ENCODE results near the gene DNPH1. TPM values are rescaled to one million over a fixed set of nuclear protein-coding genes. Genes with fewer than 3 reads are reported as not detected.

DNPH1 gene
- total RNA-seq, 8 experiments from 2014 or later, result 15.3 to 73.6 (median 33.9) TPM

DNA sequence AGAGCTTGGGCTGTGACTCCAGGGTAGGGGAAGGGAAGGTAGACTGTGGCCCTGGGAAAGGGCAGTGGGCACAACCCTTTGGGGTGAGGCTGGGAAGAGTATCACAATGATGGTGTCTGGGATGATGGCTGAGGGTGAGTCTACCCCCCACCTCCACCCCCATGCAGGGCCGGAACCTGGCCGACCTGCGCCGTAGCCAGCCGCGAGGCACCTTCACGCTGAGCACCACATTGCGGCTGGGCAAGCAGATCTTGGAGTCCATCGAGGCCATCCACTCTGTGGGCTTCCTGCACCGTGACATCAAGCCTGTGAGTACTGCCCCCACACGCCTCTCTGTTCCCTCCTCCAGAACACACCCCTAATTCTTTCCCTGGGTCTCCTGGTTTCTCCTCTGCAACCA lies 24.1 kb upstream of the DNPH1 start:
- no peak overlapping the region for H3K27ac ChIP-seq
- ATAC-seq (replicated peaks in 6 of 8), result no peak
- WGBS, 10 experiments, result 92 to 100% (median 94%) methylated on average over 2 to 3 of the region's 11 CpGs; no CpG with 5 or more reads in 7 of the 10 experiments
- in situ Hi-C loops (cut with MboI; ENCODE audit: low pct_unique_long_range_greater_than_20kb in 2 of 9, low sequenced_read_pairs in 9 of 9, unreplicated experiment in 9 of 9), result loop anchor here in 2 of 9 experiments (25.0 kb wide), 2 partner anchors 184 to 259 kb away; partner anchors contain the start of genes ABCC10 (in 1 of the 2), LRRC73 (in 1 of the 2), POLR1C (in 1 of the 2) and YIPF3 (in 1 of the 2)
- H3K4me3 ChIP-seq, result no peak overlapping the region
- H3K4me1 ChIP-seq (replicated peaks in 1 of 2), result peaks cover 7 to 14% of the 10 kb centered on the region in 2 donors

DNA sequence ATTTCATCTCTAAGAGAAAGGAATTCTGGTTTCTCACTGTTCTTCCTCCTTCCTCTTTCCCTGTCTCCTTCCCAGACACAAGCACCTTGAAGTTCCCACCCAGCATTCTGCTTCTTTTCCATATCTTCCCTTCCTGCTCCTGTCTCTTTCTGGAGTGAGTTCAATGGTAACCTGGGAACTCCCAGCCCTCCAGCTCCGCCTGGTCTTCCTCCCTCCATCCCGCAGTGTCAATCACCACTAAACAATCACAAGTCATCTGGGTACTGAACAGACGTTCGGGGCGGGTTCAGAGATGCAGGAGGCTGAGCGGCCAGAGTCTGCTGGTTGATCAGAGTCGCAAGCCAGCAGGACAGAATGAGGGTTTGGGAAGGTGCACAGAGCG lies 21.7 kb upstream of the DNPH1 start:
- H3K27ac ChIP-seq, result no peak overlapping the region
- in situ Hi-C loops (cut with MboI; ENCODE audit: low pct_unique_long_range_greater_than_20kb in 2 of 9, low sequenced_read_pairs in 9 of 9, unreplicated experiment in 9 of 9), result loop anchor here in 2 of 9 experiments (25.0 kb wide), 2 partner anchors 186 to 261 kb away; partner anchors contain the start of genes ABCC10 (in 1 of the 2), LRRC73 (in 1 of the 2), POLR1C (in 1 of the 2) and YIPF3 (in 1 of the 2)
- H3K4me1 ChIP-seq (replicated peaks in 1 of 2), result peaks cover 19 to 25% of the 10 kb centered on the region in 2 donors
- peak in 3 of 8 experiments; percentile 9 to 33 (median 28) for ATAC-seq (replicated peaks in 6 of 8)
- 0 to 100% (median 9%) methylated on average over 1 to 8 of the region's 8 CpGs; no CpG with 5 or more reads in 4 of the 10 experiments for WGBS, 10 experiments
- H3K4me3 ChIP-seq, result no peak overlapping the region

DNA sequence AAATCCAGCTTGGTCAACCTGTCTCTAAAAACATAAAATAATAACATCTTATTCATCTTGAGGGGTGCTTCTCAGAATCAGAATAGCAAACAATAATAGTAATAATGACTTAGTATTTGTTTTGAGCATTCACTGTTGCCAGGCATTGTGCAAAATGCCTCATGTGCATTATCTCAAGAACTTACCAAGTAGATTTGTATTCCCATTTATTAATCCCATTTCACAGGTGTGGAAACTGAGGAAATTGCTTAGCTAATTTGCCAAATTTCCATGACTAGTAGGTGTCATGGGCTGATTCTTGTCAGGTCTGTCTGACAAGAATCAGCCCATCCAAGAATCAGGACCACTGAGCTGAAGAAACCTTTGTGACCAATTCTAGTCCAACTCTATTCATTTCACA lies 19.5 kb upstream of the DNPH1 start:
- H3K4me3 ChIP-seq, result no peak overlapping the region
- ATAC-seq (replicated peaks in 6 of 8), result no peak
- no peak overlapping the region for H3K27ac ChIP-seq
- in situ Hi-C loops (cut with MboI; ENCODE audit: low pct_unique_long_range_greater_than_20kb in 2 of 9, low sequenced_read_pairs in 9 of 9, unreplicated experiment in 9 of 9), result no loop called here
- peaks cover 26 to 32% of the 10 kb centered on the region in 2 donors for H3K4me1 ChIP-seq (replicated peaks in 1 of 2)

DNA sequence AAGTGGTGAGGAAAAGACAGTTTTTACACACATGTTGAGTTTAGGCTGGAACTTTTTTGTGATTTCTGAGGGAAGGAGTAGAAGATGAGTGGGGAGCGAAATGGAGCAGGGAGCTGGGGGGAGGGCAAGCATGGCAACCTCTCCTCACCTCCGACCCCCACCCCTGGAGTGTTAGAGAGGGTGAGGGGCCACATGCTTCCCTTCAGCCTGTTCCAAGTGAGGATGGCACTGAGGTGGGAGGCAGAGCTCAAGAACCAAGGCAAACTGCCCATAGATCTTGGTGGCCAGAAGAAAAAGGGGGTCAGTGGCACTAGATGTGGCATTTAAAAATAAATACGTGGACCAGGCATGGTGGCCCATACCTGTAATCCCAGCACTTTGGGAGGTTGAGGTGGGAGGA lies 18.8 kb upstream of the DNPH1 start:
- ATAC-seq (replicated peaks in 6 of 8), result no peak
- in situ Hi-C loops (cut with MboI; ENCODE audit: low pct_unique_long_range_greater_than_20kb in 2 of 9, low sequenced_read_pairs in 9 of 9, unreplicated experiment in 9 of 9), result no loop called here
- Histone ChIP-seq H3K27ac (no peak overlapping the region), H3K4me3 (peak overlapping the region in 1 of 5 donors; percentile 45), H3K4me1 (replicated peaks in 1 of 2) (peaks cover 26 to 32% of the 10 kb centered on the region in 2 donors)
- 67 to 100% (median 80%) methylated on average over 1 to 3 of the region's 3 CpGs; no CpG with 5 or more reads in 5 of the 10 experiments for WGBS, 10 experiments

GRCh38 chr6:43247114-43247999 lies 18.1 kb upstream of the DNPH1 start:
- peak overlapping the region; percentile 43 to 88 for H3K27ac ChIP-seq
- WGBS, 10 experiments, result 0 to 5% (median 1%) methylated on average over 4 to 25 of the region's 46 CpGs; no CpG with 5 or more reads in 5 of the 10 experiments

GRCh38 chr6:43246301-43247113 lies 17.2 kb upstream of the DNPH1 start:
- peaks cover 23 to 27% of the 10 kb centered on the region in 2 donors for H3K4me1 ChIP-seq (replicated peaks in 1 of 2)
- H3K4me3 ChIP-seq, result peak overlapping the region; percentile 39 to 52 (median 45)
- peak; percentile 68 to 83 (median 79) for ATAC-seq (replicated peaks in 6 of 8)
- H3K27ac ChIP-seq, result peak overlapping the region; percentile 43 to 88
- in situ Hi-C loops (cut with MboI; ENCODE audit: low pct_unique_long_range_greater_than_20kb in 2 of 9, low sequenced_read_pairs in 9 of 9, unreplicated experiment in 9 of 9), result no loop called here
- 0 to 33% (median 29%) methylated on average over 1 to 14 of the region's 27 CpGs; no CpG with 5 or more reads in 5 of the 10 experiments for WGBS, 10 experiments

More at GRCh38 chr6:43247114-43247999, 18.1 kb upstream of the DNPH1 start:
- peaks cover 26 to 32% of the 10 kb centered on the region in 2 donors for H3K4me1 ChIP-seq (replicated peaks in 1 of 2)
- peak overlapping the region; percentile 39 to 52 (median 45) for H3K4me3 ChIP-seq
- ATAC-seq (replicated peaks in 6 of 8), result peak; percentile 72 to 95 (median 83)
- in situ Hi-C loops (cut with MboI; ENCODE audit: low pct_unique_long_range_greater_than_20kb in 2 of 9, low sequenced_read_pairs in 9 of 9, unreplicated experiment in 9 of 9), result no loop called here

DNA sequence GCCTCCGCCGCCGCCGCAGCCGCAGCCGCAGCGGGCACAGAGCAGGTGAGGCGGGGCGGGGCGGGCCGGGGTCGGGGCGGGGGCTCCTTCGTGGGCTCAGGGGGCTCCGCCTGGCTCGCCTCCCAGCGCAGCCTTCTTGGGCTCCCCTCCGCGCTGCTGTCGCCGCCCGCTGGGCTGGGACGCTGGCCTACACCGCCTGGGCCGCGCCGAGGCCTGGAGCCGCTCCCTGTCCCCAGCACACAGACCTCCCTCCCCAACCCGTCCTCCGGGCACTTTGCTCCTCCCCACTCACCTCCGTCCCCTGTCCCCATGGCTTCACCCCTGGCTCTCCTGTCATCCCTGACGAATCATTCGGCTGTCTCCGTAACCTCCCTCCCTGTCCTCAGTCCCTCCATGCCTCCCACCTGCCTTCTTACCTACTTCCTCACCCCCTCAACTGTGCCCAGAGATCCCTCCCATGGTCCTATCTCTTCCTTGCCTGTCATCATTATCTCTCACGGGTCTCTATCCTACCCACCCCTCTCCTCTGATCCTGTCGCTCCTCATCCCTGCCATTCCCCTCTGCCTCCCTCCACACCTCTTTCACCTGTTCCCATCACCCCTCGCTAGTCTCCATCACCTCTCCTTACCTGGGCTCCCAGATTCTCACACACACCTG lies 14.5 kb upstream of the DNPH1 start:
- 0 to 52% (median 43%) methylated on average over 1 to 3 of the region's 37 CpGs; no CpG with 5 or more reads in 4 of the 10 experiments for WGBS, 10 experiments
- peak in 5 of 8 experiments; percentile 5 to 21 (median 18) for ATAC-seq (replicated peaks in 6 of 8)
- peak overlapping the region; percentile 52 to 97 (median 59) for H3K4me3 ChIP-seq
- peaks cover 18 to 19% of the 10 kb centered on the region in 2 donors for H3K4me1 ChIP-seq (replicated peaks in 1 of 2)
- in situ Hi-C loops (cut with MboI; ENCODE audit: low pct_unique_long_range_greater_than_20kb in 2 of 9, low sequenced_read_pairs in 9 of 9, unreplicated experiment in 9 of 9), result no loop called here
- peak overlapping the region; percentile 19 to 84 for H3K27ac ChIP-seq

GRCh38 chr6:43242908-43243663 lies 13.8 kb upstream of the DNPH1 start, which contains the start of gene TTBK1:
Gene TTBK1 (plus strand): TSS chr6:43243481. CDS start chr6:43246661, 3,180 bp downstream.
- 3 to 52% (median 40%) methylated on average over 2 to 8 of the region's 47 CpGs; no CpG with 5 or more reads in 1 of the 10 experiments for WGBS, 10 experiments

DNA sequence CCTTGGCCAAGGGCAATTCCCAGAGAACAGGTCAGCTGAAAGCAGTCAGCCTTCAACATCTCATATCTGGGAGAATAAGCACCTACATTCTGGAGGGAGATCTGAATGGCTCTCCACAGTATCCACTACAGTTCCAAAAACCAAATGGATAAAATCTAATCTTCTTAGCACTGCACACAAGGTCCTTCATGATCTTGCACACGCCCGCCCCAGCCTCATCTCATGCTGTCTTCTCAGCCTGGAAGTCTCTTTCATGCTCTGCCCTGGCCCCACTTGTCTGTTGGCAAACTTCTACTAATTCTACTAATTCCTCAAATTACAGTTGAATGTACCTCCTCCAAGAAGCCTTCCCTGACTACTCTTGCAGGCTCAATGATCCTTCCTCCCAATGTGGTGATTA lies 12.2 kb upstream of the DNPH1 start:
- Histone ChIP-seq H3K4me1 (replicated peaks in 1 of 2) (peaks cover 11% of the 10 kb centered on the region in 2 donors), H3K4me3 (no peak overlapping the region), H3K27ac (no peak overlapping the region)
- WGBS, 10 experiments, result 42 to 80% (median 80%) methylated on average over 1 to 2 of the region's 2 CpGs; no CpG with 5 or more reads in 4 of the 10 experiments
- in situ Hi-C loops (cut with MboI; ENCODE audit: low pct_unique_long_range_greater_than_20kb in 2 of 9, low sequenced_read_pairs in 9 of 9, unreplicated experiment in 9 of 9), result no loop called here
- ATAC-seq (replicated peaks in 6 of 8), result no peak

More at GRCh38 chr6:43242908-43243663, 13.8 kb upstream of the DNPH1 start, which contains the start of gene TTBK1:
- Histone ChIP-seq H3K27ac (peak within 1 kb of the TSS; percentile 19 to 84), H3K4me3 (peak within 1 kb of the TSS; percentile 52 to 97 (median 59)), H3K4me1 (replicated peaks in 1 of 2) (peaks cover 18% of the 10 kb centered on the region in 2 donors)
- ATAC-seq (replicated peaks in 6 of 8), result peak in 5 of 8 experiments; percentile 33 to 52 (median 42)
- in situ Hi-C loops (cut with MboI; ENCODE audit: low pct_unique_long_range_greater_than_20kb in 2 of 9, low sequenced_read_pairs in 9 of 9, unreplicated experiment in 9 of 9), result no loop called here

GRCh38 chr6:43240950-43241349 lies 11.7 kb upstream of the DNPH1 start:
- 60 to 100% (median 83%) methylated on average over 1 of the region's 1 CpG; no CpG with 5 or more reads in 6 of the 10 experiments for WGBS, 10 experiments
- Histone ChIP-seq H3K27ac (no peak overlapping the region), H3K4me1 (replicated peaks in 1 of 2) (peaks cover 7% of the 10 kb centered on the region in 2 donors), H3K4me3 (no peak overlapping the region)
- in situ Hi-C loops (cut with MboI; ENCODE audit: low pct_unique_long_range_greater_than_20kb in 2 of 9, low sequenced_read_pairs in 9 of 9, unreplicated experiment in 9 of 9), result no loop called here
- no peak for ATAC-seq (replicated peaks in 6 of 8)

GRCh38 chr6:43239054-43239453 lies 9.8 kb upstream of the DNPH1 start:
- H3K4me1 ChIP-seq (replicated peaks in 1 of 2), result peaks cover under 1% of the 10 kb centered on the region in 2 donors
- no peak for ATAC-seq (replicated peaks in 6 of 8)
- no peak overlapping the region for H3K27ac ChIP-seq
- WGBS, 10 experiments, result 0 to 58% (median 44%) methylated on average over 2 of the region's 2 CpGs; no CpG with 5 or more reads in 2 of the 10 experiments
- in situ Hi-C loops (cut with MboI; ENCODE audit: low pct_unique_long_range_greater_than_20kb in 2 of 9, low sequenced_read_pairs in 9 of 9, unreplicated experiment in 9 of 9), result no loop called here
- H3K4me3 ChIP-seq, result no peak overlapping the region
